ENCODE results near the gene ACP4. TPM values are rescaled to one million over a fixed set of nuclear protein-coding genes. Genes with fewer than 3 reads are reported as not detected.

The ACP4 gene
- total RNA-seq, 2 donors from 2014 or later: not detected

DNA sequence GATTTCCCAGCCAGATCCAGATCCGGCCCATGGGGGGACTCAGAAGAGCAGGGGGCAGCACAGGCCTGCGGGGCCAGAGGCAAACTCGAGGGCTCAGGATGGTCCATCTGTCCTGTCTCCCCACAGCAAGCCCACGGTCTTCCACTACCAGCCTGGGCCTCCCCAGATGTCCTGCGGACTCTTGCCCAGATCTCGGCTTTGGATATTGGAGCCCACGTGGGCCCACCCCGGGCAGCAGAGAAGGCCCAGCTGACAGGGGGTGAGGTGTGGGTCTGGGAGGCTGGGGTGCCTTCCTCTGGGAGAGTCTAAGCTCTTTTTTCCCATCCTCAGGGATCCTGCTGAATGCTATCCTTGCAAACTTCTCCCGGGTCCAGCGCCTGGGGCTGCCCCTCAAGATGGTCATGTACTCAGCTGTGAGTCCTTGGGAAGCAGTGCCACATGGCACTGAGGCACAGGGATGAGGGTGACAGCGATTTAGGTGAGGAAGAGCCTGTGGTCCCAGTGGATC is 3.4 kb downstream of the ACP4 start:
- no peaks in the 10 kb centered on the region for H3K27me3 Mint-ChIP-seq (ENCODE audit: insufficient read depth)
- no peak for TF ChIP-seq CTCF (conservative IDR thresholded peaks at IDR 0.05)
- no peak for DNase-seq
- peaks cover 14% of the 10 kb centered on the region for H3K36me3 Mint-ChIP-seq (ENCODE audit: low read depth)
- H3K4me1 ChIP-seq (ENCODE audit: control insufficient read depth, insufficient read depth, low read length): no peaks in the 10 kb centered on the region
- H3K9ac ChIP-seq (ENCODE audit: extremely low read depth, low read length, poor library complexity, severe bottlenecking): no peak overlapping the region
- H3K4me1 Mint-ChIP-seq: no peaks in the 10 kb centered on the region
- no peak overlapping the region for H3K4me3 Mint-ChIP-seq
- no peaks in the 10 kb centered on the region for H3K9me3 ChIP-seq (ENCODE audit: control insufficient read depth, low read length)
- 75 to 81% methylated on average over 5 to 11 of the region's 11 CpGs for WGBS, 2 experiments (ENCODE audit: insufficient coverage in 1 of 2, insufficient read length in 1 of 2)
- H3K27me3 ChIP-seq (ENCODE audit: control insufficient read depth, insufficient read depth, low read length, poor library complexity, severe bottlenecking): no peaks in the 10 kb centered on the region
- no peaks in the 10 kb centered on the region for H3K9me3 Mint-ChIP-seq
- H3K36me3 ChIP-seq (ENCODE audit: control insufficient read depth, insufficient read depth, low read length): peaks cover 27% of the 10 kb centered on the region
- H3K27ac Mint-ChIP-seq: no peak overlapping the region
- H3K27ac ChIP-seq (ENCODE audit: low read depth, low read length): no peak overlapping the region
- no peak overlapping the region for H3K4me3 ChIP-seq (ENCODE audit: low read length)

GRCh38 chr19:50794074-50794875 is 4.1 kb downstream of the ACP4 start:
- H3K4me1 ChIP-seq (ENCODE audit: control insufficient read depth, insufficient read depth, low read length): no peaks in the 10 kb centered on the region
- H3K27me3 Mint-ChIP-seq (ENCODE audit: insufficient read depth): no peaks in the 10 kb centered on the region
- no peaks in the 10 kb centered on the region for H3K9me3 Mint-ChIP-seq
- no peaks in the 10 kb centered on the region for H3K9me3 ChIP-seq (ENCODE audit: control insufficient read depth, low read length)
- peak; percentile 84 for DNase-seq
- no peak for TF ChIP-seq CTCF (conservative IDR thresholded peaks at IDR 0.05)
- peaks cover 34% of the 10 kb centered on the region for H3K36me3 ChIP-seq (ENCODE audit: control insufficient read depth, insufficient read depth, low read length)
- H3K9ac ChIP-seq (ENCODE audit: extremely low read depth, low read length, poor library complexity, severe bottlenecking): no peak overlapping the region
- WGBS, 2 experiments (ENCODE audit: insufficient coverage in 1 of 2, insufficient read length in 1 of 2): 56 to 83% methylated on average over 1 to 16 of the region's 16 CpGs
- no peak overlapping the region for H3K4me3 ChIP-seq (ENCODE audit: low read length)
- no peak overlapping the region for H3K4me3 Mint-ChIP-seq
- peaks cover 17% of the 10 kb centered on the region for H3K36me3 Mint-ChIP-seq (ENCODE audit: low read depth)
- no peak overlapping the region for H3K27ac Mint-ChIP-seq
- no peaks in the 10 kb centered on the region for H3K4me1 Mint-ChIP-seq
- no peaks in the 10 kb centered on the region for H3K27me3 ChIP-seq (ENCODE audit: control insufficient read depth, insufficient read depth, low read length, poor library complexity, severe bottlenecking)
- no peak overlapping the region for H3K27ac ChIP-seq (ENCODE audit: low read depth, low read length)

DNA sequence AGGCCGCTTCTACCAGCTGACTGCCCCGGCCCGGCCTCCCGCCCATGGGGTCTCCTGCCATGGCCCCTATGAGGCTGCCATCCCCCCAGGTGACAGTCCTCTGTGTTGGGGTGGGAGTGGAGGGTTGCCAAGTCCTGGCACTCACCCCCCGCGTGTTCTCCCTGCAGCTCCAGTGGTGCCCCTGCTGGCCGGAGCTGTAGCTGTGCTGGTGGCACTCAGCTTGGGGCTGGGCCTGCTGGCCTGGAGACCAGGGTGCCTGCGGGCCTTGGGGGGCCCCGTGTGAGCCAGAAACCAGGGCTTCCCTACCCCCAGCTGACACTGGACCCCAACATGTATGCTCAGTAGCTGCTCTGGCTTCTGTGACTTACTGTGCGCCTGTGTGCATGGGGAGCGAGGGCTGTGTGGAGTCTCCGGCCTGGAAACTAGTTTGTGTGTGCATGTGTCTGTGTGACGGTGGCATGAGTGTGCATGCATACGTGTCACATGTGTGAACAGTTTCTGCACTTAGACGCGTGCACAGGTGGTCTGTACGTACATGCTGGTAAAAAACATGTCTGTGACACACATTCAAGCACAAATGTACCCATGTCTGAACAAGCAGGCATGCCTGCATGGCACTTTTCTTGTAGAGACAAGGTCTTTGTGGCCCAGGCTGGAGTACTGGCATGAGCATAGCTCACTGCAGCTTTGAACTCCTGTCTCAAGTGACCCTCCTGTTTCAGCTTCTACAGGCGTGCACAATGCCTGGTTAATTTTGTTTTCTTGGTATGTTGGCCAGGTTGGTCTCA is 4.9 kb downstream of the ACP4 start:
- Histone ChIP-seq H3K36me3 (ENCODE audit: control insufficient read depth, insufficient read depth, low read length) (peaks cover 42% of the 10 kb centered on the region), H3K9ac (ENCODE audit: extremely low read depth, low read length, poor library complexity, severe bottlenecking) (no peak overlapping the region), H3K27ac (ENCODE audit: low read depth, low read length) (peak overlapping the region; percentile 16), H3K4me1 (ENCODE audit: control insufficient read depth, insufficient read depth, low read length) (no peaks in the 10 kb centered on the region), H3K27me3 (ENCODE audit: control insufficient read depth, insufficient read depth, low read length, poor library complexity, severe bottlenecking) (no peaks in the 10 kb centered on the region), H3K9me3 (ENCODE audit: control insufficient read depth, low read length) (no peaks in the 10 kb centered on the region), H3K4me3 (ENCODE audit: low read length) (no peak overlapping the region)
- Mint-ChIP-seq H3K4me1 (no peaks in the 10 kb centered on the region), H3K4me3 (no peak overlapping the region), H3K36me3 (ENCODE audit: low read depth) (peaks cover 24% of the 10 kb centered on the region), H3K27me3 (ENCODE audit: insufficient read depth) (no peaks in the 10 kb centered on the region), H3K27ac (no peak overlapping the region), H3K9me3 (no peaks in the 10 kb centered on the region)
- DNase-seq: no peak
- peak; percentile 64 for TF ChIP-seq CTCF (conservative IDR thresholded peaks at IDR 0.05)
- WGBS, 2 experiments (ENCODE audit: insufficient coverage in 1 of 2, insufficient read length in 1 of 2): 71 to 96% methylated on average over 9 to 18 of the region's 18 CpGs
